GM18520 (cell line): Measurements from ENCODE around the gene ACTMAP.
A peak's percentile ranks its signal among the peaks of the same experiment; 100 is the strongest.
"Not testable (repeated sequence)": the region's sequence is repeated elsewhere in the genome, so short reads cannot be mapped to it uniquely, and the experiment has no call there.

Experiments used
- ATAC-seq: cut with Tn5 transposase; IDR thresholded peaks from one replicate; pipeline ENCODE4 v1.9.1; 2021; ENCODE audit not compliant: unreplicated experiment

The ACTMAP gene

GRCh38 chr19:40776364-40776763 is 26.1 kb upstream of the ACTMAP start:
- ATAC-seq: no peak

GRCh38 chr19:40775632-40776022 is 25.4 kb upstream of the ACTMAP start:
- ATAC-seq: no peak

GRCh38 chr19:40774916-40775631 is 24.8 kb upstream of the ACTMAP start, which contains the start of gene MIA:
MIA (plus strand) TSS chr19:40775521; CDS start chr19:40775543, 22 bp downstream.
- ATAC-seq: no peak

GRCh38 chr19:40771101-40771862 is 21.0 kb upstream of the ACTMAP start:
- not testable (repeated sequence) for ATAC-seq

- no peak for ATAC-seq
Measured at GRCh38 chr19:40768869-40769268, 18.6 kb upstream of the ACTMAP start.

GRCh38 chr19:40766385-40766784 is 16.1 kb upstream of the ACTMAP start:
- ATAC-seq: not testable (repeated sequence)

DNA sequence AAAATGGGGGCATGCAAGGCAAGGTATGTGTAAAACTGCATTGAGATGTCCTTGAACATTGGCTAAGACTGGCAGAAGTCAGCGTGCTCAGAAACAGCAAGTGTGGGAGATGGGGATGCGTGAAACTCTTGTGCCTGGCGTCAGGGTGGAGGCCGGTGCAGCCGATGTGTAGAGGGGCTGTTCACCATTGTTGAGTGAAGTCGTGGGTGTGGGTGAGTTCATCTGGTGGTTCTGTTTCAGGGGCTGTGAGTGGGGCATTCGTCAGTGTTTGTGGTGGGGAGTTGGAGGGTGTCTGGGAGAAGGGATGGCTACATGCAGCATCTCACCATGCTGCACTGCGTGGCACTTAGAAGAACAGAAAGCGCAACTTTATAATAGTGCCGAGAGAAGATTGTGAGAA is 13.7 kb upstream of the ACTMAP start:
- no peak for ATAC-seq

GRCh38 chr19:40763526-40763925 is 13.2 kb upstream of the ACTMAP start:
- ATAC-seq: no peak

GRCh38 chr19:40762754-40763470 is 12.6 kb upstream of the ACTMAP start:
- no peak for ATAC-seq

GRCh38 chr19:40759352-40759751 is 9.1 kb upstream of the ACTMAP start:
- no peak for ATAC-seq

GRCh38 chr19:40758491-40758890 is 8.2 kb upstream of the ACTMAP start:
- ATAC-seq: no peak

DNA sequence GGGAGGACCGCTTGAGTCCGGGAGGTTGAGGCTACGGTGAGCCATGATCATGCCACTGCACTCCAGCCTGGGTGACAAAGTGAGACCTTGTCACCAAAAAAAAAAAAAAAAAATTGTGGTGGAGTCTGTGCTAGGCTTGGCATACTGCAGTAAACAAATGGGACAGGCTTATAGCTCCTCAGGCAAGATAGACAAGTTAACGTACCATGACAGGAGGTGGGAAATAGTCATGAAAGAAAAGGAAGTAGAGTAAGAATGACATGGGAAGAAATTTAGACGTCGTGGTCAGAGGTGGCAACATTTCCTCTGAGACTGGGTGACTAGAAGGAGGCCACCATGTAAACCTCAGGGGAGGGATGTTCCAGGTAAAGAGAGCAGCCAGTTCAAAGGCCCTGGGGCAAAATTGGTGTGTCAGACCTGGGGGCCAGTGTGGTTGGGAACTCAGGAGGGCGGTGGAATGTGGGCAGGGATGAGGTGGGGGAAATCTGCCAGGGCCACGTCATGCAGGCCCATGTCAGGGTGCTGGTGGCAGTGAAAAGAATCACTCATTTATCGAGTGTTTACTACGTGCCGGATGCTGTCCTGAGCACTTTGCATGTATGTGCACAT is 6.3 kb upstream of the ACTMAP start:
- no peak for ATAC-seq

DNA sequence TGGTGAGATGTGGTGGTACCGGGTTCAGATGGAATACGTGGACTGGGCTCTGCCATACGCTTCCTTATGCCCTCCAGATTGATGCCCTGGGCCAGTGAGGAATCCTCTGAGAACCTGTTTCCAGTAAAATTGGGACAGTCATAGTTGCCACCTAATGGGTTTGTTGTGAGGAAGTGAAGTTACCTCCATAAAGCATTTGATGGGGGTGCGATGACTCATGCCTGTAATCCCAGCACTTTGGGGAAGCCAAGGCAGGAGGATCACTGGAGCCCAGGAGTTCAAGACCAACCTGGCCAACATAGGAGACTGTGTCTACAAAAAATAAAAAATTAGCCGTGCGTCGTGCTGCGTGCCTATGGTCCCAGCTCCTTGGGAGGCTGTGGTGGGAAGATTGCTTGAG is 5.5 kb upstream of the ACTMAP start:
- no peak for ATAC-seq

DNA sequence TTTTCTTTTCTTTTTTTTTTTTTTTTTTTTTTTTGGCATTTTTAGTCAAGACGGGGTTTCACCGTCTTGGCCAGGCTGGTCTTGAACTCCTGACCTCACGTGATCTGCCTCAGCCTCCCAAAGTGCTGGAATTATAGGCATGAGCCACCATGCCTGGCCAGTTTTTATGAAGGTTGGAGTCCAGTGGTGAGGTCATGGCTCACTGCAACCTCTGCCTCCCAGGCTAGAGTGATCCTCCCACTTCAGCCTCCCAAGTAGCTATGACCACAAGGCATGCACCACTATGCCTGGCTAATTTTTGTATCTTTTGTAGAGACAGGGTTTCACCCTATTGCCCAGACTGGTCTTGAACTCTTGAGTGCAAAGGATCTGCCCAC is 5.0 kb upstream of the ACTMAP start:
- no peak for ATAC-seq

GRCh38 chr19:40754611-40755247 is 4.5 kb upstream of the ACTMAP start:
- no peak for ATAC-seq

GRCh38 chr19:40752257-40752781 is 2.0 kb upstream of the ACTMAP start:
- no peak for ATAC-seq

DNA sequence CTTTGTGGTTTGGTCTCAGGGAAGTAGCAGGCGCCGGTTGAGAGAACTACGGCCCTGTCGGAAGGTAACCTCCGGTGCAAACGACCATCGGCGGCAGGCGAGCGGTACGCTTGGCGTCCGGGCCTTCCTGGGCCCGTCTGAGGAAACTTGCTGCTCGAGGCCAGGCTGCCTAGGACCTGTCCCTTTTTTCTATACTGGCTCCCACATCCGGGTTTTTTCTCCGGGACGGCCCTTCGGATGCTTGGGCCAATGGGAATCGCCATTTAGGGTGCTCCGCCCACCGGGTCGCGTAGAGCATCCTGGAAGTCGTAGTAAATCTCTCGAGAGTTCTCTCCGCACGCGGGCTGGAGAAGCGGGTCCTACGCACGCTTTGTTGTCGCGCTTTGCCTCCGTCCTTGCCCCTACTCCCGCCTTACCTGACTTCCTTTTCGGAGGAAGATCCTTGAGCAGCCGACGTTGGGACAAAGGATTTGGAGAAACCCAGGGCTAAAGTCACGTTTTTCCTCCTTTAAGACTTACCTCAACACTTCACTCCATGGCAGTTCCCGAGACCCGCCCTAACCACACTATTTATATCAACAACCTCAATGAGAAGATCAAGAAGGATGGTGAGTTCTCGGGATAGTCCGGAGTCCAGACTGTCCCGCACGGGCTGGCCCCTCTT is 729 bp upstream of the ACTMAP start, which contains the start of gene SNRPA:
TSS of gene SNRPA (plus strand) at position 330 of the 664 bp plus-strand sequence. CDS start at position 536, 206 bp downstream.
- ATAC-seq: peak; percentile 38

GRCh38 chr19:40747536-40747935 is 2.7 kb downstream of the ACTMAP start:
- no peak for ATAC-seq

DNA sequence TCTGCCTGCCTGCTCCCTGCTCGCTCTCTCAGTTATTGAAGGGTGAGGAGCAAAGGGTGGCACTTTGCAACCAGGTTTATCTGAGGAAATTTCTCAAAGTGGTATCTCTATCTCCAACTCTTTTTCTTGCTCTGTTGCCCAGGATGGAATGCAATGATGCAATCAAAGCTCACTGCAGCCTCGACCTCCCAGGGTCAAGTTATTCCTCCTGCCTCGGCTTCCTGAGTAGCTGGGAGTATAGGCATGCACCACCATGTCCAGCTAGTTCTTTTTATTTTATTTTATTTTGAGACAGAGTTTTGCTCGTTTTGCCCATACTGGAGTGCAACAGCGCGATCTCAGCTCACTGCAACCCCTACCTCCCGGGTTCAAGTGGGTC is 4.9 kb downstream of the ACTMAP start:
- no peak for ATAC-seq
